ENCODE measurements around the gene GSTT2B. TPM values are rescaled to one million over a fixed set of nuclear protein-coding genes. Genes with fewer than 3 reads are reported as not detected.

GSTT2B gene
- total RNA-seq, 1 experiment from 2014 or later, result 6.5 TPM

DNA sequence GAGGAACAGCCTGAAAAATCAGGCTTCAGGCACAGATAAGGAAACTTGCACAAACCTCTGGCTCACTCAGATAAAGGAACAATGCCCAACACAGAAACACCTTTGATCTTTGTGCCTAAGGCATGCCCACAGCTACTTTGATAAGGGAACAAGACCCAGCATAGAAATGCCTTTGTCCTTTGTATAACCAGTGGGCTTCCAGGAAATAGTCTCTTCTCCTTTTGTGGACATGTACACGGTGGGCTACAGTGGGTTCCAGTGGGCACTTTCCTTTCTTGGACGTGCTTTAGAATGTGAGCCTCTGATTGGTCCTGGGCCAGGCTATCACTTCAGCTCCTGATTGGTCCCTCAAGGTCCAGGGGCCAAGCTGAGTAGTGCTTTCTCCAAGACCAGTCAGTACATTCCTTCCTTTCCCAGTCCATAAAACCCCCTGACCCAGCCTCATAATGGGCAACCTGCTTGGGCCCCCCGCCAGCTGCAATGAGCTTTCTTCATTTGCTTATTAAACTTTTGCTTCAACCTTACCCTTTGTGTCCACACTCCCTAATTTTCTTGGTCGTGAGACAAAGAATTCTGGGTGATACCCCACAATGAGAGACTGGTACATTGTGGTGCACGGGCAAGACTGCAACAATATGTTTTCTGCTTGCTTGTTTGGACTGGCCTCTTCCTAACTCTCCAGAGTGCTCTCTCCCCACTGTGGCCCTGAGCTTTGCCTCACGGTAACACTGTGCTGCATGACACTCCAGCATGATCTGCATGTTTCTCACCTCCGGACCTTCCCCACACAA is 48.4 kb upstream of the GSTT2B start:
- no peak overlapping the region for H3K4me3 ChIP-seq (ENCODE audit: low read depth in 2 of 2, low read length in 2 of 2)
- BruUV-seq (replicated peaks), result no TSS peak

DNA sequence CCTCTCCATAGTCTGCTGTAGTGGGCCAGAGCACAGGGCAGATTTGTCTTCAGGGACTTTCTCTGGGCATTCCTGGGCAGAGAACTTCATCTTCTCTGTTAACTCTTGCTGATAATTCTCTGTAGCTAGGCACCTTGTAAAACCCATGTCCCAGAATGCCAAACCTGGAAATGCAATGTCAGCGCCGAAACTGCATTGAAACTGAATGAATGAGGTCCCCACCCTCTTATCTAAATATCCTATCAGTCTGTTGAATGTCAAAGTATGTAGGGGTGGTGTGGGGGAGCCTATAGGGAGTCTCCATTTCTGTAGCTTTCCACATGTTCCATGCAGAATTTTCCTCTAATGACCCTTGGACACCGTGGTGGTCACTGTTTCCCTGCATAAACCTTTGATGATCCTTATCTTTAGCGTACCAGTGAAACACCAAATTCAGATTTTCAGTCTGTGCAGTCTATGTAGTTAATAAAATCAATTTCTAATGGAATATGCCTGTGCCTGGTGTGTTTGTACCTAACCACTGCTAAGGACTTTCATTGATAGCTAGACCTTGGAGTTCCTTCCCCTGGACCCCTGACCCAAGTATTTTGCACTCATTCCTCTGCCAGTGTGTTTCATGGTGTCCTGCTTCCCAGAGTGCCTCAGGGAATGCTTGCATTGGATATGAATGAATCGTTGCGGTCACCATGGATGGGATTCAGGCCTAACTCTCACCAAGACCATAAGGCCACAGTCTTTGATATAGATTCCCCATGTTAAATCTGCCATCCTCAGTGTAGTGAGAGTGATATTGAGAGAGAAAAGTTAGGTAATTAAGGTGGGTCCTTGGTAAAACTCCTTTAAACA is 47.6 kb upstream of the GSTT2B start:
- in situ Hi-C loops (cut with HindIII; ENCODE audit: low pct_unique_long_range_greater_than_20kb, low sequenced_read_pairs) (no loop called here), intact Hi-C loops (cut with micrococcal nuclease; ENCODE audit: unreplicated experiment) (no loop called here)
- ChIA-PET POLR2A (no interaction called here), CTCF (no interaction called here)
- H3K27ac ChIP-seq (ENCODE audit: low read length), result no peak overlapping the region
- ATAC-seq (no peak), DNase-seq (ENCODE audit: low read depth, low spot score) (no peak)
- H3K9me3 ChIP-seq (ENCODE audit: control insufficient read depth, insufficient read depth, low read depth, low read length), result no peaks in the 10 kb centered on the region
- TF ChIP-seq CTCF (IDR thresholded peaks at IDR 0.05), result no peak
- no peak for TF ChIP-seq POLR2AphosphoS5 (IDR thresholded peaks at IDR 0.05; ENCODE audit: low read depth, low read length)
- no peaks in the 10 kb centered on the region for H3K27me3 ChIP-seq (ENCODE audit: control insufficient read depth, insufficient read depth, low read length)
- no peaks in the 10 kb centered on the region for H3K4me1 ChIP-seq (ENCODE audit: control insufficient read depth, insufficient read depth, low read length)
- H3K36me3 ChIP-seq (ENCODE audit: control insufficient read depth, insufficient read depth, low read length), result no peaks in the 10 kb centered on the region
- BruUV-seq (replicated peaks), result no TSS peak
- no peak overlapping the region for H3K4me3 ChIP-seq (ENCODE audit: low read depth in 2 of 2, low read length in 2 of 2)

More for the DNA sequence above, 48.4 kb upstream of the GSTT2B start:
- DNase-seq (ENCODE audit: low read depth, low spot score) (no peak), ATAC-seq (no peak)
- TF ChIP-seq TCF7L2 (IDR thresholded peaks at IDR 0.05; ENCODE audit: low read depth, low read length) (no peak), SIN3A (IDR thresholded peaks at IDR 0.05; ENCODE audit: borderline replicate concordance, insufficient read depth, low read depth, low read length) (no peak), POLR2AphosphoS5 (IDR thresholded peaks at IDR 0.05; ENCODE audit: low read depth, low read length) (no peak), CTCF (IDR thresholded peaks at IDR 0.05) (no peak)
- TF ChIP-seq, protein P1, sequence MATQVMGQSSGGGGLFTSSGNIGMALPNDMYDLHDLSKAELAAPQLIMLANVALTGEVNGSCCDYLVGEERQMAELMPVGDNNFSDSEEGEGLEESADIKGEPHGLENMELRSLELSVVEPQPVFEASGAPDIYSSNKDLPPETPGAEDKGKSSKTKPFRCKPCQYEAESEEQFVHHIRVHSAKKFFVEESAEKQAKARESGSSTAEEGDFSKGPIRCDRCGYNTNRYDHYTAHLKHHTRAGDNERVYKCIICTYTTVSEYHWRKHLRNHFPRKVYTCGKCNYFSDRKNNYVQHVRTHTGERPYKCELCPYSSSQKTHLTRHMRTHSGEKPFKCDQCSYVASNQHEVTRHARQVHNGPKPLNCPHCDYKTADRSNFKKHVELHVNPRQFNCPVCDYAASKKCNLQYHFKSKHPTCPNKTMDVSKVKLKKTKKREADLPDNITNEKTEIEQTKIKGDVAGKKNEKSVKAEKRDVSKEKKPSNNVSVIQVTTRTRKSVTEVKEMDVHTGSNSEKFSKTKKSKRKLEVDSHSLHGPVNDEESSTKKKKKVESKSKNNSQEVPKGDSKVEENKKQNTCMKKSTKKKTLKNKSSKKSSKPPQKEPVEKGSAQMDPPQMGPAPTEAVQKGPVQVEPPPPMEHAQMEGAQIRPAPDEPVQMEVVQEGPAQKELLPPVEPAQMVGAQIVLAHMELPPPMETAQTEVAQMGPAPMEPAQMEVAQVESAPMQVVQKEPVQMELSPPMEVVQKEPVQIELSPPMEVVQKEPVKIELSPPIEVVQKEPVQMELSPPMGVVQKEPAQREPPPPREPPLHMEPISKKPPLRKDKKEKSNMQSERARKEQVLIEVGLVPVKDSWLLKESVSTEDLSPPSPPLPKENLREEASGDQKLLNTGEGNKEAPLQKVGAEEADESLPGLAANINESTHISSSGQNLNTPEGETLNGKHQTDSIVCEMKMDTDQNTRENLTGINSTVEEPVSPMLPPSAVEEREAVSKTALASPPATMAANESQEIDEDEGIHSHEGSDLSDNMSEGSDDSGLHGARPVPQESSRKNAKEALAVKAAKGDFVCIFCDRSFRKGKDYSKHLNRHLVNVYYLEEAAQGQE (IDR thresholded peaks at IDR 0.05; ENCODE audit: insufficient read depth in 1 of 2, low read depth in 2 of 2, low read length in 1 of 2), result no peak
- H3K27ac ChIP-seq (ENCODE audit: low read length), result no peak overlapping the region
- no peaks in the 10 kb centered on the region for H3K27me3 ChIP-seq (ENCODE audit: control insufficient read depth, insufficient read depth, low read length)
- POLR2A ChIA-PET, result no interaction called here
- in situ Hi-C loops (cut with HindIII; ENCODE audit: low pct_unique_long_range_greater_than_20kb, low sequenced_read_pairs), result no loop called here
- H3K36me3 ChIP-seq (ENCODE audit: control insufficient read depth, insufficient read depth, low read length), result no peaks in the 10 kb centered on the region
- CTCF ChIA-PET, result no interaction called here
- no peaks in the 10 kb centered on the region for H3K9me3 ChIP-seq (ENCODE audit: control insufficient read depth, insufficient read depth, low read depth, low read length)
- no peaks in the 10 kb centered on the region for H3K4me1 ChIP-seq (ENCODE audit: control insufficient read depth, insufficient read depth, low read length)
- intact Hi-C loops (cut with micrococcal nuclease; ENCODE audit: unreplicated experiment), result no loop called here

Data from Panc1 (cell line).